SU-DHL-6 (cell line): Measurements from ENCODE around the gene GRPR.

Source experiments
- H2AFZ ChIP-seq: fragments of 200-600 bp; sonication (generic); 2 replicates; pipeline ENCODE4 v1.6.1; 2014; ENCODE audit warnings: low read depth, mild to moderate bottlenecking, moderate library complexity, mixed read lengths, antibody characterized with exemption, low read length; ENCODE audit not compliant: severe bottlenecking
- H3F3A ChIP-seq: fragments of 200-600 bp; shearing (Covaris generic); 2 replicates; pipeline ENCODE4 v1.6.0; 2016; ENCODE audit warnings: antibody characterized with exemption, mild to moderate bottlenecking; ENCODE audit not compliant: insufficient read depth
- H3K27ac ChIP-seq: fragments of 200-600 bp; sonication (generic); 2 replicates; pipeline ENCODE4 v1.5.1; 2016; ENCODE audit warnings: low read depth, mild to moderate bottlenecking, low read length, moderate library complexity, mixed read lengths
- H3K27me3 ChIP-seq: fragments of 200-600 bp; sonication (generic), shearing (Covaris generic); 2 replicates; pipeline ENCODE4 v1.6.0; 2014; ENCODE audit warnings: mild to moderate bottlenecking, low read length
- H3K36me3 ChIP-seq: fragments of 200-600 bp; sonication (generic); 2 replicates; pipeline ENCODE4 v1.6.1; 2014; ENCODE audit warnings: mild to moderate bottlenecking, low read length, mixed read lengths
- H3K4me2 ChIP-seq: fragments of 300-600, 200-600 bp; shearing (Covaris generic), sonication (generic); 2 replicates; pipeline ENCODE4 v1.6.0; 2014; ENCODE audit warnings: low read length, low read depth, mild to moderate bottlenecking; ENCODE audit not compliant: poor library complexity, severe bottlenecking
- H3K4me3 ChIP-seq: fragments of 200-600 bp; sonication (generic); 2 replicates; pipeline ENCODE4 v1.5.1; 2014; ENCODE audit warnings: antibody characterized with exemption, low read length, mild to moderate bottlenecking, mixed read lengths; ENCODE audit not compliant: insufficient read depth, poor library complexity, severe bottlenecking
- H3K79me2 ChIP-seq: fragments of 200-600 bp; sonication (generic); 2 replicates; pipeline ENCODE4 v1.6.1; 2014; ENCODE audit warnings: mild to moderate bottlenecking, low read length, moderate library complexity; ENCODE audit not compliant: insufficient read depth
- H3K9ac ChIP-seq: fragments of 200-600 bp; sonication (generic); 2 replicates; pipeline ENCODE4 v1.7.0; 2014; ENCODE audit warnings: mild to moderate bottlenecking, low read length
- H3K9me2 ChIP-seq: fragments of 200-600 bp; sonication (generic); replicated peaks from 2 replicates; pipeline ENCODE4 v1.6.1; 2014; ENCODE audit warnings: low read length; ENCODE audit not compliant: insufficient read depth
- H3K9me3 ChIP-seq: fragments of 200-600 bp; sonication (generic); 2 replicates; pipeline ENCODE4 v1.6.1; 2014; ENCODE audit warnings: low read length, mixed read lengths; ENCODE audit not compliant: insufficient read depth
- H4K20me1 ChIP-seq: fragments of 200-600 bp; sonication (generic); 2 replicates; pipeline ENCODE4 v1.6.1; 2014; ENCODE audit warnings: low read depth, mild to moderate bottlenecking, antibody characterized with exemption, low read length, moderate library complexity, mixed read lengths
- EZH2phosphoT487 ChIP-seq: fragments of 200-600 bp; sonication (generic), shearing (Covaris generic); conservative IDR thresholded peaks from 2 replicates; pipeline ENCODE4 v1.6.1; 2018; ENCODE audit warnings: mild to moderate bottlenecking, antibody characterized with exemption, low read length, moderate library complexity, mixed read lengths
- TF ChIP-seq, protein P1 (sequence below): fragments of 200-600 bp; sonication (generic); IDR thresholded peaks from one replicate; pipeline ENCODE4 v1.5.1; 2017; ENCODE audit warnings: antibody characterized with exemption, mild to moderate bottlenecking, low read length, moderate library complexity; ENCODE audit not compliant: insufficient read depth, poor library complexity, severe bottlenecking

GRPR gene

DNA sequence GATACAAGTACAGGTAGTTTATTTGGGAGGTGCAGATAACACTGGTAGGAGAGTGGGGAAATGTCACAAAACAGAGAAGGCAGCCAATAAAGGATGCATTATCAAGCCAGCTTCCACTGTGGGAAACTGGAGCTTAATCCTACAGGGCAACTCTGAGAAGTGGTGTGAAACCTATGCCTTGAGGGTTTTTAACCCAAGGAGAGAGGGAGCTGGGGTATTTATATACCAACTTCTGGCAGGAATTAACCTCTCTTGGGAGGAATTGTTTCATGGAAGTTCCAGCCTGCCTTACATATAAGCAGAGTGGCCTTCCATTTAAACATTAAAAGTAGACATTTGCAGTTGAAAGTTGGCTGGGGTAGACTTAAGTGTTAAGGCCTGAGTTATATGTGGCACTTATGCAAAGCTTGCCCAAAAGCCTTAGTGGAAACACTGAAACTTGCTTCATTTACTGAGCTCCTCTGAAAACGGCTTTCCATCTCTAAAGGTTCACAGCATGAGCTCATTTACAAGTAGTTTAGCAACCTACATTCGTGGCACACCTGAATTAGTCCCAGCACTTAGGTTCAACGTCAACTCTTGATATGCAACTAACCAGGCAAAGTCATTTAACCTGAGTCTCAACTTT, 63.1 kb downstream of the GRPR start:
- H3K9me2 ChIP-seq, result no peaks in the 10 kb centered on the region
- no peak overlapping the region for H3K27ac ChIP-seq
- H3K79me2 ChIP-seq, result no peaks in the 10 kb centered on the region
- H3K36me3 ChIP-seq, result no peaks in the 10 kb centered on the region
- no peak overlapping the region for H3K4me3 ChIP-seq
- no peaks in the 10 kb centered on the region for H4K20me1 ChIP-seq
- no peak overlapping the region for H3K9ac ChIP-seq
- no peak overlapping the region for H2AFZ ChIP-seq
- H3K4me2 ChIP-seq, result no peak overlapping the region
- TF ChIP-seq EZH2phosphoT487, result no peak
- TF ChIP-seq, protein P1, sequence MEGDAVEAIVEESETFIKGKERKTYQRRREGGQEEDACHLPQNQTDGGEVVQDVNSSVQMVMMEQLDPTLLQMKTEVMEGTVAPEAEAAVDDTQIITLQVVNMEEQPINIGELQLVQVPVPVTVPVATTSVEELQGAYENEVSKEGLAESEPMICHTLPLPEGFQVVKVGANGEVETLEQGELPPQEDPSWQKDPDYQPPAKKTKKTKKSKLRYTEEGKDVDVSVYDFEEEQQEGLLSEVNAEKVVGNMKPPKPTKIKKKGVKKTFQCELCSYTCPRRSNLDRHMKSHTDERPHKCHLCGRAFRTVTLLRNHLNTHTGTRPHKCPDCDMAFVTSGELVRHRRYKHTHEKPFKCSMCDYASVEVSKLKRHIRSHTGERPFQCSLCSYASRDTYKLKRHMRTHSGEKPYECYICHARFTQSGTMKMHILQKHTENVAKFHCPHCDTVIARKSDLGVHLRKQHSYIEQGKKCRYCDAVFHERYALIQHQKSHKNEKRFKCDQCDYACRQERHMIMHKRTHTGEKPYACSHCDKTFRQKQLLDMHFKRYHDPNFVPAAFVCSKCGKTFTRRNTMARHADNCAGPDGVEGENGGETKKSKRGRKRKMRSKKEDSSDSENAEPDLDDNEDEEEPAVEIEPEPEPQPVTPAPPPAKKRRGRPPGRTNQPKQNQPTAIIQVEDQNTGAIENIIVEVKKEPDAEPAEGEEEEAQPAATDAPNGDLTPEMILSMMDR, result no peak
- no peaks in the 10 kb centered on the region for H3K9me3 ChIP-seq
- no peaks in the 10 kb centered on the region for H3F3A ChIP-seq
- no peaks in the 10 kb centered on the region for H3K27me3 ChIP-seq

DNA sequence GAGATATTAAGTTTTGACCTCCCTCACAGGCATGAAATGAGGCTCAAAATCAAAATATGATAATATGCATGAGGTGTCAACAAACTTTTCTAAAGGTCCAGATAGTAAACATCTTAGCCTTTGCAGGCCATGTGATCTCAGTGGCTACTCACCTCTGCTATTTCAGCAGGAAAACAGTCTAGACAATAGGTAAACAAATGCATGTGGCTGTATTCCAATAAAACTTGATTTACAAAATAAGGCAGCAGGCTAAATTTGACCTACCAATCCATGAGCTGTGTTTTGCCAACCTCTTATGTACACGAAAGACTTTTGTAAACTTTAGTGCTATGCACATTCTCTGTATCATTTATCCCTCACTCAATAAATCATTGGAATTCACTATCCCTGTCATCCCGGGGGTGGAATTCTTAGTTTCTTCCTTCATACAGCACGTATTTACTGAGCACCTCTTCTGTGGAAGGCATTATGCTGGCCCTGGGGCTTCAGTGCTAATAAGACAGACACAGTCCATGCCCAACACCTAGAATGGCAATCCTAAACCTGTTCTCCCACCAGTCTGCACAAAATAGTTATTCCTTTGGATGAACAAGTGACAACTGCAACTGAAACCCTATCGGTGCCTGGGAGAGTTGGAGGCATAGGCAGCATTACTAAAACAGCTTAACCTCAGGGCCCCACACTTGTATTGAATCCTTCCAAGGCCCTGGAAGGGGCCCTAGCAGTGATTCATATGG, 63.8 kb downstream of the GRPR start:
- Histone ChIP-seq H3K27me3 (no peaks in the 10 kb centered on the region), H3K79me2 (no peaks in the 10 kb centered on the region), H3K27ac (no peak overlapping the region), H3K4me2 (no peak overlapping the region), H3K36me3 (no peaks in the 10 kb centered on the region), H3K4me3 (no peak overlapping the region), H4K20me1 (no peaks in the 10 kb centered on the region), H2AFZ (no peak overlapping the region), H3K9ac (no peak overlapping the region), H3K9me3 (no peaks in the 10 kb centered on the region), H3F3A (no peaks in the 10 kb centered on the region), H3K9me2 (no peaks in the 10 kb centered on the region)
- no peak for TF ChIP-seq EZH2phosphoT487
- TF ChIP-seq, protein P1, result no peak

DNA sequence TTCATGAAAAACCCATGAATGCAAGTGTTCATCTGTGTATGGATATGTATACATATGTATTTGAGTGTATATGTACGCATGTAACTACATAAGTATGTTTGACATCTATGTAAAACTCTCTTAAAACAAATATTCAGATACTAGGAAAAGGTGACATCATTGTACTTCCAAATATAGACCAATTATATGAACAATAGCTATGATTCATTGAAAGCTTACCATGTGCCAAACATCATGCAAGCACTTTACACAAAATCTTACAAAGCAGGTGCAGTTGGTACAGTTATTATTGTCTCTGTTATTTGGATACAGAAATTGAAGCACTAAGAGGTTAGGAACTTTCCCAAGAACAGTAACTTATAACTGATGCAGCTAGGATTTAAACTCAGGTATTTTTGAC, 65.3 kb downstream of the GRPR start:
- Histone ChIP-seq H3K9me3 (no peaks in the 10 kb centered on the region), H3K27me3 (no peaks in the 10 kb centered on the region), H2AFZ (no peak overlapping the region), H3K4me2 (no peak overlapping the region), H3K4me3 (no peak overlapping the region), H3F3A (no peaks in the 10 kb centered on the region), H3K79me2 (no peaks in the 10 kb centered on the region), H4K20me1 (no peaks in the 10 kb centered on the region), H3K36me3 (no peaks in the 10 kb centered on the region), H3K9me2 (no peaks in the 10 kb centered on the region), H3K27ac (no peak overlapping the region), H3K9ac (no peak overlapping the region)
- TF ChIP-seq EZH2phosphoT487, result no peak
- TF ChIP-seq, protein P1, result no peak
